ENCODE measurements around the gene VAT1L.

VAT1L gene

GRCh38 chr16:77860953-77861352 lies 72.6 kb downstream of the VAT1L start:
- no peaks in the 10 kb centered on the region for H3K27me3 ChIP-seq (replicated peaks; ENCODE audit: insufficient read depth, low read length)
- H3K4me3 ChIP-seq (ENCODE audit: low read length): no peak overlapping the region
- no peaks in the 10 kb centered on the region for H3K9me2 ChIP-seq (replicated peaks; ENCODE audit: insufficient read depth, low read length)
- no peaks in the 10 kb centered on the region for H3K4me1 ChIP-seq (ENCODE audit: low read length)
- H2AFZ ChIP-seq (ENCODE audit: low read length): no peak overlapping the region
- H3K9ac ChIP-seq (ENCODE audit: low read length): no peak overlapping the region
- no peaks in the 10 kb centered on the region for H4K20me1 ChIP-seq (ENCODE audit: insufficient read depth, low read length)
- no peak overlapping the region for H3K27ac ChIP-seq (ENCODE audit: low read length)
- no peaks in the 10 kb centered on the region for H3F3A ChIP-seq (ENCODE audit: insufficient read depth, low read length)
- DNase-seq: no peak
- H3K79me2 ChIP-seq (ENCODE audit: low read length): no peaks in the 10 kb centered on the region
- no peak overlapping the region for H3K4me2 ChIP-seq (ENCODE audit: low read depth, low read length)
- H3K36me3 ChIP-seq (replicated peaks; ENCODE audit: insufficient read depth, low read length): no peaks in the 10 kb centered on the region
- H3K9me3 ChIP-seq (replicated peaks; ENCODE audit: insufficient read depth, low read length): no peaks in the 10 kb centered on the region
- no peak for TF ChIP-seq EZH2 (optimal IDR thresholded peaks at IDR 0.05; ENCODE audit: low read depth, low read length)
- TF ChIP-seq EZH2phosphoT487 (IDR thresholded peaks at IDR 0.05; ENCODE audit: low read length): no peak
- no peak for TF ChIP-seq CTCF (IDR thresholded peaks at IDR 0.05; ENCODE audit: low read length)

GRCh38 chr16:77863250-77863649 lies 74.9 kb downstream of the VAT1L start:
- Histone ChIP-seq H3K79me2 (ENCODE audit: low read length) (no peaks in the 10 kb centered on the region), H3K4me1 (ENCODE audit: low read length) (peaks cover 5% of the 10 kb centered on the region; the same call in 1 of the 2 replicates), H2AFZ (ENCODE audit: low read length) (no peak overlapping the region), H3K27ac (ENCODE audit: low read length) (no peak overlapping the region), H3K27me3 (replicated peaks; ENCODE audit: insufficient read depth, low read length) (no peaks in the 10 kb centered on the region), H3F3A (ENCODE audit: insufficient read depth, low read length) (peaks cover 3% of the 10 kb centered on the region; the same call in 1 of the 2 replicates), H3K9ac (ENCODE audit: low read length) (no peak overlapping the region), H3K36me3 (replicated peaks; ENCODE audit: insufficient read depth, low read length) (no peaks in the 10 kb centered on the region), H4K20me1 (ENCODE audit: insufficient read depth, low read length) (no peaks in the 10 kb centered on the region), H3K4me3 (ENCODE audit: low read length) (no peak overlapping the region), H3K9me2 (replicated peaks; ENCODE audit: insufficient read depth, low read length) (no peaks in the 10 kb centered on the region), H3K4me2 (ENCODE audit: low read depth, low read length) (no peak overlapping the region), H3K9me3 (replicated peaks; ENCODE audit: insufficient read depth, low read length) (no peaks in the 10 kb centered on the region)
- TF ChIP-seq CTCF (IDR thresholded peaks at IDR 0.05; ENCODE audit: low read length): no peak
- TF ChIP-seq EZH2phosphoT487 (IDR thresholded peaks at IDR 0.05; ENCODE audit: low read length): no peak
- TF ChIP-seq EZH2 (optimal IDR thresholded peaks at IDR 0.05; ENCODE audit: low read depth, low read length): no peak
- DNase-seq: no peak

GRCh38 chr16:77866752-77867151 lies 78.4 kb downstream of the VAT1L start:
- no peak overlapping the region for H3K4me2 ChIP-seq (ENCODE audit: low read depth, low read length)
- H3K4me1 ChIP-seq (ENCODE audit: low read length): peaks cover 15% of the 10 kb centered on the region
- H4K20me1 ChIP-seq (ENCODE audit: insufficient read depth, low read length): no peaks in the 10 kb centered on the region
- H3K27ac ChIP-seq (ENCODE audit: low read length): no peak overlapping the region
- no peak overlapping the region for H3K9ac ChIP-seq (ENCODE audit: low read length)
- DNase-seq: no peak
- no peaks in the 10 kb centered on the region for H3K9me3 ChIP-seq (replicated peaks; ENCODE audit: insufficient read depth, low read length)
- H3K4me3 ChIP-seq (ENCODE audit: low read length): no peak overlapping the region
- no peak overlapping the region for H2AFZ ChIP-seq (ENCODE audit: low read length)
- TF ChIP-seq EZH2 (optimal IDR thresholded peaks at IDR 0.05; ENCODE audit: low read depth, low read length): no peak
- TF ChIP-seq CTCF (IDR thresholded peaks at IDR 0.05; ENCODE audit: low read length): no peak
- TF ChIP-seq EZH2phosphoT487 (IDR thresholded peaks at IDR 0.05; ENCODE audit: low read length): no peak
- H3K27me3 ChIP-seq (replicated peaks; ENCODE audit: insufficient read depth, low read length): no peaks in the 10 kb centered on the region
- no peaks in the 10 kb centered on the region for H3K9me2 ChIP-seq (replicated peaks; ENCODE audit: insufficient read depth, low read length)
- H3K36me3 ChIP-seq (replicated peaks; ENCODE audit: insufficient read depth, low read length): no peaks in the 10 kb centered on the region
- H3K79me2 ChIP-seq (ENCODE audit: low read length): no peaks in the 10 kb centered on the region
- peaks cover 4% of the 10 kb centered on the region; the same call in 1 of the 2 replicates for H3F3A ChIP-seq (ENCODE audit: insufficient read depth, low read length)
